NOMO-1 treated with dmso at 0.1 percent for 144 hours (cell line): ENCODE results near the gene LCP2.

ENCODE experiments used
- DNase-seq: peaks from one replicate; lab custom pipeline; 2025; ENCODE audit not compliant: unreplicated experiment; lab: John Stamatoyannopoulos, UW

The LCP2 gene

DNA sequence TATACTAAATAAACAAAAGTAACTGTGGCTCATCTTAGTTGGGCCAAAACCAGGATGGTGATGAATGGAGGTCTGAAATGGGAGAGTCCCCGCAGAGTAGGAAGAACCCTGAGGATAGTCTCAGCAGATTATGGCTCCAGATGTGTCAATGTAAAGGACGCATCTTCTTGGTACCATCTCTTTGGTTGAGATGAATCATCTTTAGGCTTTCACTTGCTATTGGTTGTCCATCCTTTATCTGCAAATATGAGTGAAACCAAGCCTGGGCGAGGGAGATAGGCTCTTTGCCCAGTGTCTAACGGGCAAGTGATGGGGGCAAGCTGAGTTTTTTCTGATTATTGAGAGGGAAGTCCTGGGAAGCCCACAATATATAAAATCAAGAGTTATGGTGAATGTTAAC lies 19.4 kb upstream of the LCP2 start:
- no peak for DNase-seq

DNA sequence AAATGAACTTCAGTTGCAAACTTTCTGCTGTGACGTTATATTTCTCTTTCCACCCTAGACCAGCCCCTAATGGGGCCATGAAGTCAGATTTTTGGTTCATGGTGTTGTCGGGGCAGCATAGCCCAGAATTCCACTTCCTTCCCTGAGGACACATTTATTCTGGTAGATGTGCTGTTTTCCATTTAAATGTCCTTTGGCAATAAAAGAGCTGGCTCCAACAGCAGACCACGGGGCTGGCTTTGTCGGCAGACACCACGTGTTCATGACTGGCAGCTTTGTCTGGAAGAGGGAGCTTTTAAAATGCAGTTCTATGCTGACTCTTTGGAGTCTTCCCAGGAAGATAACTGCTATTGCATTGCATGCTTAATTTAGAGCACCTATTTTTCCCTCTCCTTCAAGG lies 17.6 kb upstream of the LCP2 start:
- DNase-seq, result no peak

DNA sequence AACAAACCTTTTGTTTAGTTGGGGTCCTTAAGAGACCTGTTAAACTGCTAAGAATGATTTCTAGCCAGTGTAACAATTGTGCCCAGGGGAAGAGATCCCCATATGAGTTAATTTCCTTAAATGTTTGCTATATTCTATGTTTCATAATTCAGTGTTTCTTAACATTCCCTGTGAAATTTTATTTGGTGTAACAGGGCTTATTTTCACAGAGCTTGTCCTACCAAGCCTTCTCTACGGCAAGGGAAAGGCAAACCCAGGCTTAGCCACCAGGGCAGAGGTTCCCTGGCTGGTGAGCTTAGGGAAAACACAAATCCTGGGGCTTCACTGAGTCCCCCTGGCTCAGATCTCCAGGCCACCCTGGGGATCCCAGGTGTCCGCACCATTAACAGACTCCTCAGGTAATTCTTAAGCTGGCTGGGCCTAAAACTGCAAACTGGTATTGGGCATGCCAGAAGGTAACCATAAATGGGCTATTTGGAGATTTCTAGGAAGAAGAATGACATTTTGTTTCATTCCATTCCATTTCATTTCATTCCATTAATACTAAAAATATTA lies 17.0 kb upstream of the LCP2 start:
- DNase-seq, result no peak

DNA sequence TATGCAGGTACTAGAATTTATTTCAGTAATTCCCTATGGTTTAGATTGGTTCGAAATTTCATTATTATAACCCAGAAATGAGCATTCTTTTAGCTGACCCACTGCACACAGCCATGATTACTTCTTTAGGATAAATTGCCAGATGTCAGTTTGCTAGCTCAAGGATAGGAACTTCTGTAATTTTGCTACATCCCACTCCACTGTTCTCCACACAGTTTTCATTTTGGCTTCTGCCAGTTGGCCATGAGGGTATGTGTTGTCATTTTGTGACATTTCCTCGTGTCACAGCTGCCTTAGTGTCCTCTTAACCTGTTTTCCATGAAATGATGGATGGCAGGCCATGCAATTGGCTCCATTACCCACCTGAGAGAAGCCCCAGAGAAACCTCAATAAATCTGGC lies 16.2 kb upstream of the LCP2 start:
- no peak for DNase-seq

DNA sequence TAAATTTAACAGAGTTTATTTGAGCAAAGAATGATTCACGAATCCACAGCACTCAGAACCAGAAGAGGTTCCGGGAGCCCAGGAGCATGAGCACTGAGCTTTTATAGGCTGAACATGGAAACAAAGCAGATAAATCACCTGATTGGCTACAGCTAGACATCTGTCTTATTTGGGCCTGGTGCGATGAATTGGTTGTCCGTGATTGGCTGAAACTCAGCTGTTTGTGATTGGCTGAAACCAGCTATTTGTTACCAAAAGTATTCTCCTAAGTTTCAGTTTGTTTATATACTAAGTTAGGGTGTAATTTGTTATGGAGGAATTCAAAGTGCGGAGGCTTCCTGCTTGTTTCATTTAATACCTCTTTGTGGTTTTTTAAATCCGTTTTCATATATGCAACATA lies 15.8 kb upstream of the LCP2 start:
- DNase-seq, result no peak

DNA sequence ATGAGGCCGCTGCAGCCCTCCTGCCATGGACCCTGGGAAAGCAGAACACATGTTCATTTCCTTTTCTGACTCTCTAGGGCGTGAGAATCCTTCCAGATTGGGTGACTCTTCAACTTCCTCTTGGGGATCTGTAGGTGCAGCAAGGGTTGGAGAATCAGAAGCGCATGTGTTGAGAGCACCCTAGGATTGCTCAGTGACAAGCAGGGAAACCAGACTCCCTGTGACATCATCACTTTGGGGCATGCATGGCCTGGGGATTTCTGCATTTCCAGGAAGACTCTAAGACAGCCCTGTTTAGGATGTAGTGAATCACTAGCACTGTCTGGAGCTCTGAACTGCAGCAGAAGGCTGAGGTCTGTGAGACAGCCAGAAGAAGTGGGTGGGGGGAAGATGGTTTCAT lies 15.1 kb upstream of the LCP2 start:
- DNase-seq, result peak; percentile 82

DNA sequence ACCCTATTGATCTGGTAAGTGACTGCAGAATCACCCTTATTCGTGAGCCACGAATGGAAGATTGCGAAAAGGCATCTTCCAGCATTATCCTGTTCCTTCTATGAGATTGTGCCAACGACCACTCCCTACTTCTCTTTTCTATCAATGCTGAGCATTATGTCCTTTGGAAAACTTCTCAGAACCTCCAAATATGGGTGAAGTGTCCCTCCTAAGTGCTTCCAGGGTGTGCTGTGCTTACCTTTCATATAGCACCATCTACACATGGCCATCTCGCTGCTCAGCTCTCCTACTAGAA lies 14.7 kb upstream of the LCP2 start:
- no peak for DNase-seq

DNA sequence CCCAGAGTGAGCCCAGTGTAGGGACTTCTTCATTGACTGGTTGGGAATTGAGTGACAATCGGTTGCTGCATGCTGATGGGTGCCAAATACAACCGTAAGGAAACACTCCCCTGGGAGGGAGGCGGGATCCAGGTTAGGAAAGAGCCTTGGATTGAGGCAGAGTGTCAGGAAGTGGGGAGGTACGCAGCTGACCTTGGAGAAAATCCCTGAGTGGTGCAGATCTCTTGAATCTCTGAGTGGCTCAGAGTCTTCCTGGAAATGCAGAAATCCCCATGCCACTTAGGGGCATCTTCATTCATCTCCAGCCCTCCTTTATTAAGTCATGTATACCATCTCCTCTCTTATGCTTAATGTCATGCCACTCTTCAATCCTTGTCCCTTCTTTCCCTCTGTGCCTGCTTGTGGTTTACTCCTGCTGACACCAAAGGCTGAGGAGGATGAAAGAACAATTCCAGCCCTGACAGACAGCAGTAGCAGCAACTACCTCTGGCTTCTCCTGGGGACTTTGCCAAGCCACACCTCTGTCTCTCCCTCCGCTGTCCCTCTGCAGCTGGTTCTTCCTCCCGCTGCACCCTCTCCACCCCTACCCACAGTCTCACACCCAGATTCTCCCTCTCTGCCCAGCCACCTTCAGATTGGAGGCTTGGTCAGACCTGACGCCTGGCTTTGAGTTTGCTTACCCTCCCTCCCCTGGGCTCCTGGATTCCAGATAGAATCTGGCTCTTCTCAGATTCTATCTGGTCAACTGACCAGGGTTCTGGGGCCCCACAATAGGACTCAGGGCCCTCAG lies 14.1 kb upstream of the LCP2 start:
- DNase-seq, result no peak

DNA sequence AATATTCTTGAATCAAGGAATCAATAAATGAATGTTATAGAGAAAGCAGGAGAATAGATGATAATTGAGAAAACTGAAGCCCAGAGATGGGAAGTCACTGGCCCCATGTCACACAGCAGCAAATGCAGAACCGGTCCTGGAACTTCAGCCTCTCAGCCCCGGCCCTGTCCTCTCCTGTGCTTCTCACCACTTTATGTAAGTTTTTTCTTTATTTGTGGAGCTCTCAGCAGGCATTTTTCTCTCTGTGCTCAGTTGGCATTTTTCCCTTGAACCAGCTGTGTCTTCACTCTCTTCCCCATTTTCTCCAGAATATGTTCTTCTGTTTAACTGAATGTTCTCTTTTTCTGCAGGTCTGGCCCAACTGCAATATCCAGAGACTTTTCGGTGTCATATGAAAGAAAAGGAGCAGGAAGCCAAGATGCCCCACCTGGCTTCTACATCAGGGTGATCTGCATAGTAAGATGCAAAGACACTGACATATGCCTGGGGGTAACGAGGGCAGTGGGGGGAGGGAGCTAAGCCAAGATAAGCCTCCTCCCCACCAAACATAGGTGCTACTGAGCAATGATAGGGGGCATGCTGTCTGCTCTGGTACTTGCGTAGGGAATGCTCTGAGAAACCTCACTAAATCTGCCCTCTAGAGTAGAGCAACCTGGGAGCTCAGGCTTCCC lies 12.8 kb upstream of the LCP2 start:
- DNase-seq, result no peak

DNA sequence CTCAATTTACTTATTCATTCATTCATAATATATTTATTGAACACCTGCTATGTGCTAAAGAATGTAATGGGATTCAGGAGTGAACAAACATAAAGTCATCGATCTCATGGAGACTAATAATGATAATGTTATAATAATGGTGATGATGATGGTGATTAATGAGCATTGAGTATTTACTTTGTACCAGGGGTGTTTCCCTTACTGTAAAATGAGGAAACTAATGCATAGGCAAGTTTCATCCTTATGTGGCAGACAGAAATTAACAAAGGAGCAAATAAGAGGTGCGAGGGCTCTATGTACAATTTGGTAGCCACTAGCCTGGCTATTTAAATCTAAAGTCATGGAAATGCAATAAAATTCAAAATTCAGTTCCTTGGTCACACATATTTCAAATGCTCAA lies 11.1 kb upstream of the LCP2 start:
- DNase-seq, result no peak

DNA sequence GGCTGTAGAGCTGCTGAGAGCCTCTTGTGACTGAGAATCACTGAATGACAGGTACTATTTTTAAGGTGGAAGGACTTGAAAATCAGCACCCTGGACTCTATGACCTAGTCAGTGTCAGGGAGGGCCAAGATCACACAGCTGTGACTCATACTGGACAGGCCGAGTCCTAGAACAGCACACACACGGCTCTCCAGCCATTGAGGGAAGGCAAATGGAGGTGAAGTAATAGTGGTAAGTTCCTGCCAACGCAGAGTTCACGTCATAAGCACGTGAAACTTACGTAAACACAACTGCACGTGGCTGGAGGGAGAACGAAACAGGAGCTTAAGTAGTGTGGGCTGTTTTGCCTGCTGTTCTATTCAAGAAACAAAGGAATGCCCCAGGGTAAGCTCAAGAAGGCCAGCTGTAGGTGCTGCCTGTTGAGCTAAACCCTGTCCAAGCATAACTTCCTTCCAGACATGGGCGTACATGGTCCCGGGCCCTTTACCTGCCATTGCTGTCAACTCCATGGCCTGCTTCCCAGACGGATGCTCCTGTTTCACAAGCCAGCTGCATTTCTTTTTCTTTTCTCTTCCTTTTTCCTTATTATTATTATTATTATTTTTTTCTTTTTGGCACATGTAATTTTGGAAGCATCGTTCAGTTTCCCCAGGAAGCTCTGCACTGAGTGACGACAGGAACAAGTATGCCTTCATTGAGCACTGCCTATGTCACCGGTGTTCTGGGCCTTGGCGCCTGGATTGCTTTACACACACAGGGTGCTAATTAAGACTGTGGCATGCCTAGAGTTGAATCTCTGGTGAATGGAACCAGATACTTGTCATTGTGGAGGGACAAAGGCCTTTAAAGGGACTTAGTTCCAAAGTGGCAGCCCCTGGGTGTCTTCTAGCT lies 10.2 kb upstream of the LCP2 start:
- peak; percentile 83 for DNase-seq

DNA sequence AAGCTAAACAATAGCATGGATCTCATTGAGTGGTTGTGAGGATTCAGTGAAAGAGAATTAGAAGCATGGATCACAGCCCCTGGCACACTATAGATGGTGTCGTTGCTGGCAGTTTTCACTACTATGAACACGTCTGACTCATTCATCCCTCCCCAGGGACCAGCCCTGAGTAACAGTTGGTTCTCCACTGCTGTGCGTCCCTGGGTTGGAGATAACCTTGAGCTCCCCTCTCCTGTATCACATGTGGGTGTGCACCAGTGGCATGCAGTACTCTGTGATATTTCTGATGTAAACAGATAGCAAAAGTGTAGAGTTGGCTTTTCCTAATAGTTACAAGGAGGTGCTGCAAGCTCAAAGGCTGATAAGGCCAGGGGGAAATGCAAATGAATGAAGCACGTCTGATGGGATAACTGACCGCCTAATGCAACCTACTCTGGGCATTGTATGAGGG lies 8.8 kb upstream of the LCP2 start:
- no peak for DNase-seq

DNA sequence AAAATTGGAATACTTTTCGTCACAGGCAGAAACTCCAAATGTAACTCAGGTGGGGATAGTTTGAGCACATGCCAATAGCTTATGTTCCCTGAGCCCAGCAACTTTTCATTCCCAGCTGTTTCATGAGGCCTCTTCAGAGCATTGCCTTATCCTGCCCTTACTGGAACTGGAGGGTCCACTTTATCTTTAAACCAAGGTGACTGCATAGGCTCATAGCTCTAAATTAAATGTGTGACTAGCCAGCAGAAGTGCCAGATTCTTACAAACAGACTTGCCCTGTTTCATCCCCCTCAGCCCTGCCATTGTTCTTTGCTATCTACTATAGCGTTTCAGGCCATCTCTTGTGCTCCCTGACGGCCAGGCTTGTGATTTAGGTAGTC lies 8.1 kb upstream of the LCP2 start:
- DNase-seq, result no peak

DNA sequence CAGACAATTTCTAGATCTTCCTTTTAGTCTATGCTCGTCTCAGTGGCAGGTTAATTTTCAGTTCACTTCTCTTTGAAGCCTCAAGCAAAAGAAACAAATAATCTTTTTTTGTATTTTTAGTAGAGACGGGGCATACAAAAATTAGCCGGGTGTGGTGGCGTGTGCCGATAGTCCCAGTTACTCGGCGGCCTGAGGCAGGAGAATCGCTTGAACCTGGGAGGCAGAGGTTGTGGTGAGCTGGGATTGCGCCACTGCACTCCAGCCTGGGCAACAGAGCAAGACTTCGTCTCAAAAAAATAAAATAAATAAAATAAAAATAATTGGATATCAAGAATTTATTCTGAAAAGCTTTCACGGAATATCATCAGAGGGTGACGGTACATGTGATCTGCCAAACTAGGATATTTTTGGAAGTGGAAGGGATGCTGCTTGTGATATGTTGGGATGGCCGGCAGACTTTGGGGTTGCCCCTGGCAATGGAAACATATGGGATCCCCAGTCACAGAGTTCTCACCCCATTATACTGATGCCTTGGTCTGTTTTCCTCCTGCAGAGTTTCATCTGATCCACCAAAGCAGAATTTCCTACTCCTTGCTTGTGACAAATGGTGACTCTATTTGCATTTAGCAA lies 7.6 kb upstream of the LCP2 start:
- DNase-seq, result no peak

DNA sequence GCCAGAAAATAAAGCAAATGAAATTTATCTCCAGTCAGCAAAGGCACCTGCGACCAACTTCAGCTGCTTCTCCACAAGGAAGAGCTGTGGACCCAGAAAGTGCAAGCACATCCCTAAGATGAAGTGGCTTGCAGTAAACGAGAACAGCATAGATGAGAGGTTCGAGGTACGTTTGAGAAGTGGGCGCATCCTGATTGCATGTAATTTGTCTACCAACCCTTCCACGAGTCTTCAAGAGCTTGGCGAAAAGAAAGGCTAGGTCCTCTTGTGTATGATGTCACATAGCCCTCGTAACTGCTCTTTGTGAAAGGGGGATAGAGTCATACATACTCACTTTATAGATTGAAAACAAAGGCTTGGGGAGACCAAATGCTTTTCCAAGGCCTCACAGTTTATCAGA lies 6.0 kb upstream of the LCP2 start:
- no peak for DNase-seq

DNA sequence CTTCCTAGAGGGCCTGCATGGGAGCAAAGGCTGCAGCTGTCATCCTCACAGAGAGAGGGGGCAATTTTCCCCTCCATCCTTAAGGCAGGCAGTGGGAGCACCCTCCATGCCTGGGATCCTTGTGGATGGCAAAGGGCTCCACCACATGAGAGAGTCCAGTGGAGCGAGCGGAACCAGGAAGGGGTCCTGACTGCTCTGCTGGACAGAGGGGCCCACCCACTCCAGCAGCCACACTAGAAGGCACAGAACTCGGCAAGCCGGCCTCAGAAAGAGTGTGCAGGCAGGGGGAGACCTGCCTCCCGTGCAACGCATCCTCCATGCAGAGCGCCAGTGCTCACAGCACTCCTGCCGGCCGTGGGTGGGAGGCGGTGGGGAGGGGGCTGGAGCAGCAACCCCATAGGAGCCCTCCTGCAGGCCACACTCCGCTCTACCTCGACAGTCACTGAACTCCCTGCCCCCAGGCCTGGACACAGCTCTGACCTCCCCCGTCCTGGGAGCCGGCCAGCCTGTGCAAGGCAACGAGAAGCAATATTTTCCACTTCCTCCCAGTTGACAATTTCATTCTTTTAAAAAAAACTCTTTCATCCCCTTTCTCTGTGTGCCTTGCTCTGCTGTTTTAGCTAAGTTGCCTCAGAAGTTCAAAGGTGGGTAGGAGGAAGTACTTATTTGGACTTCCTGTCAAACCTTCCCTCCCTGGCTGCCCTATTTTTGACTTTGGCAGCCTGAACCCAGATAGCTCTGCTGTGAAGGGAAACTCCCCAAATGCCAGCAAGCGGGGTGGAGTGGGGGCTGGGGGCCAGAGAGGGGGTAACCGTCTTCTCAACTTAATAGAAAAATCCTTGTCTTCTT lies 5.3 kb upstream of the LCP2 start:
- peak; percentile 88 for DNase-seq

DNA sequence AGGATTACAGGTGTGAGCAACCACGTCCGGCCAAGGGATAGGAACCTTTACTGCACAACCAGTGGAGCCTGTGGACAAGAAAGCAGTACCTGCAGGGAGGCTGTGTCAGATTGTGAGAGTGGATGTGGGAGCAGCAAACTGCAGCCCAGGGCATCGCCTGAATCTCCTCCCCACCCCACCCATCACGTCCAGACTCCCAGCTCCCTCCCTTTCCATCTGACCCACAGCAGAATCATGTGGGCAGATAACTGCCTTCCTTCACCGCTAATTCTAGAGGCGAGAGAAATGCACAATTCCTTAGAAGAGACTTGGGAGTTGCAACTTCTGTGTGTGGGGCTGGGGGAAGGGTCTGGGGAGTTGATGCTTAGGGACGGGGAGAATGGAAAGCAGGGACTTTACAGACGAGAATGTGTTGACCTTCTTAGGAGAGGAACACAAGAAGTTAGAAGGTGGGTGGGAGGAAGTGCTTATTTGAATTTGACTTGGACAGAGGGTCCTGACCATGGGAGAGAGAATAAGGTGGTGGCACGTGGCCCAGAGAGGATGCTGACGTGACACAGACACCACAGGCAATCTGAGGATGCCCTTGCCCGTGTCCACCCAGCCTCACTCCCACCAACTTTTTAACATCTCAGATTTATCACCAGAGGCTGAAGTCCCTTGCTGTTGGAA lies 4.5 kb upstream of the LCP2 start:
- DNase-seq, result no peak

DNA sequence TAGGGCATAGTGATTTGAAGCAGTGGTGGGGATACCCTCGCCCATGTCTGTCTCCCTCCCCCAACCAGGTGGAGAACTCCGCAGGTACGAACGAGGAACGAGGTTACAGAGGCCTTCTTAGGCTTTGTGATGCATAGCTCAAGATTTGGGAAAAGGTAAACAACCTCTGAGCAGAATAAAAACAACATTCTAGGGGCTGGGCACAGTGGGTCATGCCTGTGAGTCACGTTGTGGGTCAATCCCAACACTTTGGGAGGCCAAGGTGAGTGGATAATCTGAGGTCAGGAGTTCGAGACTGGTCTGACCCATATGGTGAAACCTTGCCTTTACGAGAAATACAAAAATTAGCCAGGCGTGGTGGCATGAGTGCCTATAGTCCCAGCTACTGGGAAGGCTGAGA lies 3.6 kb upstream of the LCP2 start:
- no peak for DNase-seq

DNA sequence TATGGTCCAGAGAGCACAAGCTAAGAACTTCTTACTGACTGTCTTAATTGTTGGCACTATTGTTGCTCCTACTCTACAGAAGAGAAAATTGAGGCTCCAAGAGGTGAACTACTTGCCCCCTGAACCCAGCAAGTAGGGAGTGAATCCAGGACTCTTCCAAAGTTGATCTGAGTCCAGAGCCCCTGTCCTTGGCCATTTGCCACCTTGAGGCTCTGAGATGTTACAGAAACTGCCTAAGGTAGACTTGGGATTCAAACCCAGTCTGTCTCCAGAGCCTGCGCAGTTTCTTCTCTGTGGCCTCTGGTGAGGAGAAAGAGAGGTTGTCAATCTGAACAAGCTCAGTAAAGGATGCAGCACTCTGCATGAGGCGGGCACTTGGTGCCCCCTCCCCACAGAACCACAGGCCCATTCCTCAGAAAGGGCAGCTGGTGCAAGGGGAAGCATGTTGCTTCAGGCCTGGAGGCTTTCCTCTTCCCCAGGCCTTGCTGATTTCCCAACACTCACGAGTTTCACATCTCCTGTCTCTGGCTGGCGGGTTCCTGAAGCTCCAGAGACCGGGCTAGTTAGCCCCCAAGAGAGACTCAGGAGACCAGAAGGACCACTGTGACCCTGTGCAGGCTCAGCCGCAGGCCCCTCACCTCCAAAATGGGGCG lies 2.9 kb upstream of the LCP2 start:
- peak; percentile 31 for DNase-seq
